IMR-90 (cell line): Measurements from ENCODE around the gene PRKCB. TPM values are rescaled to one million over a fixed set of nuclear protein-coding genes. Genes with fewer than 3 reads are reported as not detected.

Experiments used
- ATAC-seq: fragments of 200-7000 bp; cut with Tn5 transposase; 2 replicates; pipeline ENCODE4 v1.9.1; 2020; ENCODE audit warnings: low read depth, mild to moderate bottlenecking, moderate library complexity
- BruUV-seq: library from RNA; stranded (reverse); fragments of 400-500 nt; replicated peaks from 2 replicates; lab custom pipeline; 2021; lab: Mats Ljungman, UMichigan
- CTCF ChIA-PET: fragments of 300-600 bp; formaldehyde crosslinking; extraction: SDS; loops from one replicate; lab custom pipeline; 2021; ENCODE audit warnings: antibody characterized with exemption; lab: Yijun Ruan, JAX
- POLR2A ChIA-PET: fragments of 300-600 bp; sonication (Branson Sonifier 250); formaldehyde crosslinking; loops from one replicate; lab custom pipeline; 2022; ENCODE audit warnings: antibody characterized with exemption; ENCODE audit not compliant: unreplicated experiment; lab: Charles Lee
- DNase-seq: peaks from one replicate; pipeline ENCODE4 v3.0.0; 2013
- H2AFZ ChIP-seq: replicated peaks from 2 replicates; pipeline ENCODE3; 2013; ENCODE audit warnings: low read length, mild to moderate bottlenecking; ENCODE audit not compliant: poor library complexity
- H2AK5ac ChIP-seq: 2 replicates; pipeline ENCODE4 v1.6.1; 2013; ENCODE audit warnings: low read depth, low read length, inconsistent platforms
- H2AK9ac ChIP-seq: replicated peaks from 2 replicates; pipeline ENCODE3; 2013; ENCODE audit warnings: mild to moderate bottlenecking, low read depth, low read length, moderate library complexity; ENCODE audit not compliant: poor library complexity
- H2BK120ac ChIP-seq: 2 replicates; pipeline ENCODE4 v1.6.1; 2013; ENCODE audit warnings: low read depth, low read length, inconsistent platforms
- H2BK15ac ChIP-seq: 3 replicates; pipeline ENCODE4 v1.6.1; 2013; ENCODE audit warnings: low read depth, low read length, inconsistent platforms
- H2BK20ac ChIP-seq: 2 replicates; pipeline ENCODE4 v1.6.1; 2013; ENCODE audit warnings: low read depth, mild to moderate bottlenecking, inconsistent platforms, low read length, moderate library complexity
- H2BK5ac ChIP-seq: 2 replicates; pipeline ENCODE4 v1.6.1; 2013; ENCODE audit warnings: mild to moderate bottlenecking, low read depth, low read length, inconsistent platforms; ENCODE audit not compliant: poor library complexity, severe bottlenecking
- H3K14ac ChIP-seq: replicated peaks from 2 replicates; pipeline ENCODE4 v1.6.1; 2013; ENCODE audit warnings: low read depth, low read length, inconsistent platforms
- H3K18ac ChIP-seq: 2 replicates; pipeline ENCODE4 v1.6.1; 2013; ENCODE audit warnings: low read depth, low read length, control low read depth
- H3K23ac ChIP-seq: 2 replicates; pipeline ENCODE4 v1.6.1; 2013; ENCODE audit warnings: low read depth, low read length, inconsistent platforms
- H3K27ac ChIP-seq: 2 replicates; pipeline ENCODE4 v1.5.1; 2013; ENCODE audit warnings: mild to moderate bottlenecking, control low read depth, low read length; ENCODE audit not compliant: insufficient read depth
- H3K27me3 ChIP-seq: 2 replicates; pipeline ENCODE4 v1.6.1; 2013; ENCODE audit warnings: low read length; ENCODE audit not compliant: control insufficient read depth, insufficient read depth
- H3K36me3 ChIP-seq: 2 replicates; pipeline ENCODE4 v1.6.1; 2013; ENCODE audit warnings: low read length, mixed read lengths; ENCODE audit not compliant: control insufficient read depth, insufficient read depth
- H3K4ac ChIP-seq: 2 replicates; pipeline ENCODE4 v1.6.1; 2013; ENCODE audit warnings: low read depth, low read length, inconsistent platforms
- H3K4me1 ChIP-seq: 2 replicates; pipeline ENCODE4 v1.6.1; 2013; ENCODE audit warnings: low read length, mixed read lengths; ENCODE audit not compliant: control insufficient read depth, insufficient read depth
- H3K4me2 ChIP-seq: 2 replicates; pipeline ENCODE4 v1.6.1; 2013; ENCODE audit warnings: low read depth, mild to moderate bottlenecking, control low read depth, low read length, moderate library complexity
- H3K4me3 ChIP-seq: 2 replicates; pipeline ENCODE4 v1.5.1; 2013; ENCODE audit warnings: low read depth, mild to moderate bottlenecking, control low read depth, low read length, moderate library complexity; ENCODE audit not compliant: insufficient read depth
- H3K56ac ChIP-seq: 2 replicates; pipeline ENCODE4 v1.6.1; 2013; ENCODE audit warnings: low read length, inconsistent platforms; ENCODE audit not compliant: insufficient read depth; ENCODE audit errors: extremely low read depth
- H3K79me1 ChIP-seq, 2 experiments: 2 replicates each; pipeline ENCODE4 v1.6.1; 2013; ENCODE audit warnings: low read length in 2 of 2, inconsistent platforms in 1 of 2, low read depth in 1 of 2
- H3K9ac ChIP-seq: 2 replicates; pipeline ENCODE4 v1.6.1; 2013; ENCODE audit warnings: low read depth, low read length, control low read depth
- H3K9me1 ChIP-seq: 2 replicates; pipeline ENCODE4 v1.6.1; 2013; ENCODE audit warnings: low read length, inconsistent platforms; ENCODE audit not compliant: insufficient read depth
- H3K9me3 ChIP-seq: 2 replicates; pipeline ENCODE4 v1.6.1; 2013; ENCODE audit warnings: low read length; ENCODE audit not compliant: control insufficient read depth, insufficient read depth
- H4K20me1 ChIP-seq: 2 replicates; pipeline ENCODE4 v1.6.1; 2013; ENCODE audit warnings: low read length, inconsistent platforms; ENCODE audit not compliant: insufficient read depth
- H4K5ac ChIP-seq: 2 replicates; pipeline ENCODE4 v1.6.1; 2013; ENCODE audit warnings: mild to moderate bottlenecking, low read depth, low read length, control low read depth
- H4K8ac ChIP-seq, 2 experiments: 2 replicates each; pipeline ENCODE4 v1.6.1; 2013; ENCODE audit warnings: low read depth in 2 of 2, low read length in 2 of 2, control low read depth in 1 of 2, inconsistent platforms in 1 of 2
- H4K91ac ChIP-seq: 2 replicates; pipeline ENCODE4 v1.6.1; 2013; ENCODE audit warnings: low read depth, low read length, inconsistent platforms; ENCODE audit not compliant: insufficient read depth
- BHLHE40 ChIP-seq: fragments of 150-350 bp; IDR thresholded peaks from 2 replicates; pipeline ENCODE4 v1.6.1; 2016; ENCODE audit warnings: mild to moderate bottlenecking, low read depth, low read length
- CEBPB ChIP-seq: IDR thresholded peaks from 2 replicates; pipeline ENCODE4 v1.6.1; 2012; ENCODE audit warnings: low read depth, low read length, improper control_type of control experiment
- CHD1 ChIP-seq: IDR thresholded peaks from 2 replicates; pipeline ENCODE4 v1.6.1; 2012; ENCODE audit warnings: low read depth, low read length, improper control_type of control experiment
- CTCF ChIP-seq: conservative IDR thresholded peaks from 2 replicates; pipeline ENCODE4 v1.5.1; 2012; ENCODE audit warnings: mild to moderate bottlenecking, low read depth, low read length, improper control_type of control experiment
- FOS ChIP-seq: fragments of 150-350 bp; IDR thresholded peaks from 2 replicates; pipeline ENCODE4 v1.6.1; 2016; ENCODE audit warnings: low read depth, low read length
- MAFK ChIP-seq: IDR thresholded peaks from 2 replicates; pipeline ENCODE4 v1.6.1; 2012; ENCODE audit warnings: low read depth, low read length, improper control_type of control experiment
- MAZ ChIP-seq: IDR thresholded peaks from 2 replicates; pipeline ENCODE4 v1.6.1; 2012; ENCODE audit warnings: low read depth, mild to moderate bottlenecking, low read length, improper control_type of control experiment, moderate library complexity, borderline replicate concordance
- MXI1 ChIP-seq: IDR thresholded peaks from 2 replicates; pipeline ENCODE4 v1.6.1; 2012; ENCODE audit warnings: low read depth, mild to moderate bottlenecking, low read length, moderate library complexity, borderline replicate concordance
- NFE2L2 ChIP-seq: fragments of 150-350 bp; IDR thresholded peaks from 2 replicates; pipeline ENCODE4 v1.6.1; 2016; ENCODE audit warnings: low read depth, mild to moderate bottlenecking, low read length
- POLR2A ChIP-seq: IDR thresholded peaks from 2 replicates; pipeline ENCODE4 v1.6.1; 2012; ENCODE audit warnings: mild to moderate bottlenecking, low read depth, low read length
- RAD21 ChIP-seq: IDR thresholded peaks from 2 replicates; pipeline ENCODE4 v1.6.1; 2012; ENCODE audit warnings: low read length, improper control_type of control experiment
- RCOR1 ChIP-seq: IDR thresholded peaks from 2 replicates; pipeline ENCODE4 v1.6.1; 2012; ENCODE audit warnings: mild to moderate bottlenecking, low read length, improper control_type of control experiment; ENCODE audit not compliant: insufficient replicate concordance
- RFX5 ChIP-seq: IDR thresholded peaks from 2 replicates; pipeline ENCODE4 v1.8.0; 2012; ENCODE audit warnings: low read depth, mild to moderate bottlenecking, low read length, moderate library complexity
- SMC3 ChIP-seq: fragments of 150-350 bp; IDR thresholded peaks from 2 replicates; pipeline ENCODE4 v1.6.1; 2016; ENCODE audit warnings: low read depth, mild to moderate bottlenecking, antibody characterized with exemption, low read length, moderate library complexity
- USF2 ChIP-seq: fragments of 150-350 bp; IDR thresholded peaks from 2 replicates; pipeline ENCODE4 v1.6.1; 2017; ENCODE audit warnings: mild to moderate bottlenecking, antibody characterized with exemption, low read length, low read depth
- WGBS, 2 experiments: methylation state at CpG; one replicate each; pipeline versions ENCODE4 v1.1.5 to v1.1.7; 2013; ENCODE audit warnings: missing lambda C conversion rate in 2 of 2; ENCODE audit not compliant: insufficient read length in 1 of 2; ENCODE audit errors: extremely low coverage in 2 of 2; 5-methylcytosine and 5-hydroxymethylcytosine counted together
- dilution Hi-C: fragments of 300-500 bp; cut with HindIII; formaldehyde crosslinking; loops from one replicate; pipeline ENCODE4 v1.14.3; 2018; ENCODE audit warnings: low sequenced_read_pairs; ENCODE audit not compliant: unreplicated experiment
- in situ Hi-C: fragments of 300-500 bp; cut with MboI; formaldehyde crosslinking; loops from 3 replicates; pipeline ENCODE4 v1.14.3; 2019; ENCODE audit warnings: low sequenced_read_pairs, inconsistent platforms, mixed read lengths
- intact Hi-C: fragments of 100-400 bp; cut with micrococcal nuclease; formaldehyde crosslinking; loops from 2 replicates; pipeline ENCODE4 v1.10.0; 2022
- polyA plus RNA-seq, 3 experiments: library from polyadenylated mRNA; depleted of rRNA; stranded (reverse); fragments of >200 nt; gene quantifications; 2 replicates each; pipeline ENCODE4 v1.2.3, GENCODE V29; 2012; ENCODE audit warnings: low replicate concordance in 1 of 3
- total RNA-seq: library from RNA; depleted of rRNA; stranded (reverse); fragments of >200 nt; gene quantifications from 2 replicates; pipeline ENCODE4 v1.2.3, GENCODE V29; 2012
- TF ChIP-seq, protein P1 (sequence below): fragments of 150-350 bp; IDR thresholded peaks from 2 replicates; pipeline ENCODE4 v1.6.1; 2016; ENCODE audit warnings: low read depth, mild to moderate bottlenecking, low read length, moderate library complexity, borderline replicate concordance

PRKCB gene
- total and polyA plus RNA-seq, 2 of the 4 experiments (the other 2 are of a cell fraction), result under 0.01 TPM; not detected in 1

DNA sequence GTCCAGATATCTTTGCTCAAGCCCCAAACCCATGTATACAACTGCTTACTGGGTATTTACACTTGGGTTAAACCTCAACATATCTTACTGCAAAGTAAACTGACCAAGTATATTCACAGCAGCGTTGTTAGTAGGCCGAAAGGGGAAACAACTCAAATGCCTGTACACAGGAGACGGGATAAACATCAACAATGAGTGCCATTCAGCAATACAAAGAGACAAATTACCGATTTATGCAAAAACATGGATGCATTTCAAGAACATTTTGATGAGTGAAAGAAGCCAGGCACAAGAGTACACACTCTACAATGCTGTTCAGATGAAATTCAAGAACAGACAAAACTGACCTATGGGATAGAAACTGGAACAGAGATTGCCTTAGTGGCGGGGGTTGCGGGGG is 284.0 kb downstream of the PRKCB start:
- Histone ChIP-seq H3K9me3 (no peaks in the 10 kb centered on the region), H3K23ac (no peak overlapping the region), H4K8ac (no peak overlapping the region), H3K4me3 (no peak overlapping the region), H3K4me2 (no peak overlapping the region), H3K27me3 (no peaks in the 10 kb centered on the region), H3K56ac (no peak overlapping the region), H3K4me1 (no peaks in the 10 kb centered on the region), H2AFZ (no peak overlapping the region), H2BK15ac (no peak overlapping the region), H4K5ac (no peak overlapping the region), H2BK5ac (no peak overlapping the region), H3K4ac (no peak overlapping the region), H2AK5ac (no peak overlapping the region), H3K79me1 (no peaks in the 10 kb centered on the region), H3K18ac (no peak overlapping the region), H4K20me1 (no peaks in the 10 kb centered on the region), H3K14ac (no peak overlapping the region), H2BK120ac (no peak overlapping the region), H3K9ac (no peak overlapping the region), H3K36me3 (no peaks in the 10 kb centered on the region), H2AK9ac (no peak overlapping the region), H4K91ac (no peak overlapping the region), H3K27ac (no peak overlapping the region), H3K9me1 (no peaks in the 10 kb centered on the region), H2BK20ac (no peak overlapping the region)
- 73% methylated on average over 2 of the region's 6 CpGs; no CpG with 5 or more reads in 1 of the 2 experiments for WGBS, 2 experiments
- CTCF ChIA-PET, result no interaction called here
- in situ Hi-C loops, result no loop called here
- no peak for DNase-seq
- TF ChIP-seq FOS (no peak), NFE2L2 (no peak), RFX5 (no peak), POLR2A (no peak), CTCF (no peak), CEBPB (no peak), RAD21 (no peak), MAZ (no peak), BHLHE40 (no peak), MAFK (no peak), SMC3 (no peak), MXI1 (no peak), USF2 (no peak), CHD1 (no peak), RCOR1 (no peak)
- TF ChIP-seq, protein P1, sequence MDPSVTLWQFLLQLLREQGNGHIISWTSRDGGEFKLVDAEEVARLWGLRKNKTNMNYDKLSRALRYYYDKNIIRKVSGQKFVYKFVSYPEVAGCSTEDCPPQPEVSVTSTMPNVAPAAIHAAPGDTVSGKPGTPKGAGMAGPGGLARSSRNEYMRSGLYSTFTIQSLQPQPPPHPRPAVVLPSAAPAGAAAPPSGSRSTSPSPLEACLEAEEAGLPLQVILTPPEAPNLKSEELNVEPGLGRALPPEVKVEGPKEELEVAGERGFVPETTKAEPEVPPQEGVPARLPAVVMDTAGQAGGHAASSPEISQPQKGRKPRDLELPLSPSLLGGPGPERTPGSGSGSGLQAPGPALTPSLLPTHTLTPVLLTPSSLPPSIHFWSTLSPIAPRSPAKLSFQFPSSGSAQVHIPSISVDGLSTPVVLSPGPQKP, result no peak
- POLR2A ChIA-PET, result no interaction called here
- intact Hi-C loops, result no loop called here
- ATAC-seq, result no peak
- dilution Hi-C loops, result no loop called here
- BruUV-seq, result no TSS peak
